Endothelial cell of umbilical vein (primary cell): ENCODE results near the gene C1QL3. TPM values are rescaled to one million over a fixed set of nuclear protein-coding genes. Genes with fewer than 3 reads are reported as not detected.

Experiments used
- BruUV-seq: library from RNA; stranded (reverse); fragments of 400-500 nt; replicated peaks from 2 replicates; lab custom pipeline; 2021; lab: Mats Ljungman, UMichigan
- CTCF ChIA-PET: fragments of 300-600, 350-600 bp; sonication (Branson Sonifier 250); formaldehyde crosslinking; loops from one replicate; lab custom pipeline; 2021; ENCODE audit warnings: antibody characterized with exemption, inconsistent platforms; lab: Charles Lee
- POLR2A ChIA-PET: fragments of 300-600, 350-600 bp; sonication (Branson Sonifier 250); formaldehyde crosslinking; loops from one replicate; lab custom pipeline; 2021; ENCODE audit warnings: antibody characterized with exemption, inconsistent platforms; lab: Charles Lee
- DNase-seq: peaks from one replicate; pipeline ENCODE4 v3.0.0-alpha.2; 2011; ENCODE audit warnings: low read depth, low spot score
- FAIRE-seq: peaks from 2 replicates; lab custom pipeline; 2011; peaks lifted over from hg19 to GRCh38; lab: Jason Lieb, UNC
- H2AFZ ChIP-seq: 2 replicates; pipeline ENCODE4 v1.6.0; 2012; ENCODE audit warnings: low read depth, low read length, control low read depth, inconsistent platforms
- H3K27ac ChIP-seq: 2 replicates; pipeline ENCODE4 v1.5.1; 2011; ENCODE audit warnings: low read depth, mild to moderate bottlenecking, control low read depth, low read length, moderate library complexity; ENCODE audit not compliant: insufficient read depth
- H3K27me3 ChIP-seq, 2 experiments: 2 replicates each; pipeline versions ENCODE4 v1.6.0 to v1.6.1; 2011; ENCODE audit warnings: low read length in 2 of 2, mixed read lengths in 1 of 2; ENCODE audit not compliant: control insufficient read depth in 2 of 2, insufficient read depth in 2 of 2
- H3K36me3 ChIP-seq, 2 experiments: 2 replicates in 1 of 2; 3 replicates in 1 of 2; pipeline ENCODE4 v1.5.1; 2011; ENCODE audit warnings: low read length in 2 of 2, mild to moderate bottlenecking in 1 of 2, moderate library complexity in 1 of 2; ENCODE audit not compliant: control insufficient read depth in 2 of 2, insufficient read depth in 2 of 2; ENCODE audit errors: extremely low read depth in 1 of 2
- H3K4me1 ChIP-seq: 3 replicates; pipeline ENCODE4 v1.5.1; 2011; ENCODE audit warnings: mild to moderate bottlenecking, low read length; ENCODE audit not compliant: control insufficient read depth, insufficient read depth; ENCODE audit errors: extremely low read depth
- H3K4me2 ChIP-seq: 2 replicates; pipeline ENCODE4 v1.6.1; 2011; ENCODE audit warnings: low read length, control low read depth, mixed read lengths; ENCODE audit not compliant: insufficient read depth
- H3K4me3 ChIP-seq, 3 experiments: fragments of 200-600 bp in 1 of 3; sonication (generic), shearing (Covaris generic) in 1 of 3; replicated peaks in 1 of 3; 2 replicates each; pipeline ENCODE4 v1.5.1; 2011 to 2016; ENCODE audit warnings: control low read depth in 3 of 3, low read length in 3 of 3, mild to moderate bottlenecking in 2 of 3, inconsistent platforms in 1 of 3, low read depth in 1 of 3, moderate library complexity in 1 of 3; ENCODE audit not compliant: insufficient read depth in 1 of 3
- H3K79me2 ChIP-seq: 2 replicates; pipeline ENCODE4 v1.6.0; 2012; ENCODE audit warnings: low read length, inconsistent platforms; ENCODE audit not compliant: control insufficient read depth, insufficient read depth
- H3K9ac ChIP-seq: replicated peaks from 2 replicates; pipeline ENCODE3; 2011; ENCODE audit warnings: low read length, control low read depth; ENCODE audit not compliant: insufficient read depth; ENCODE audit errors: extremely low read depth
- H3K9me1 ChIP-seq: replicated peaks from 3 replicates; pipeline ENCODE4 v1.6.0; 2011; ENCODE audit warnings: mild to moderate bottlenecking, low read length; ENCODE audit not compliant: control insufficient read depth, insufficient read depth; ENCODE audit errors: extremely low read depth
- H3K9me3 ChIP-seq: replicated peaks from 2 replicates; pipeline ENCODE4 v1.5.1; 2012; ENCODE audit warnings: low read length, inconsistent platforms; ENCODE audit not compliant: control insufficient read depth, insufficient read depth
- H4K20me1 ChIP-seq: replicated peaks from 2 replicates; pipeline ENCODE3; 2011; ENCODE audit warnings: mild to moderate bottlenecking, low read length; ENCODE audit not compliant: control insufficient read depth, insufficient read depth; ENCODE audit errors: extremely low read depth
- EZH2 ChIP-seq: IDR thresholded peaks from 2 replicates; pipeline ENCODE4 v1.6.1; 2012; ENCODE audit warnings: borderline replicate concordance, low read depth, mild to moderate bottlenecking, moderate library complexity, low read length, inconsistent platforms; ENCODE audit not compliant: severe bottlenecking
- FOS ChIP-seq: IDR thresholded peaks from 2 replicates; pipeline ENCODE4 v1.6.1; 2011; ENCODE audit warnings: mild to moderate bottlenecking, low read length, moderate library complexity, borderline replicate concordance; ENCODE audit not compliant: insufficient read depth
- GATA2 ChIP-seq: IDR thresholded peaks from 2 replicates; pipeline ENCODE4 v1.7.0; 2011; ENCODE audit warnings: low read depth, mild to moderate bottlenecking, moderate library complexity, mixed read lengths, low read length; ENCODE audit not compliant: insufficient read length, insufficient read depth
- JUN ChIP-seq: IDR thresholded peaks from 2 replicates; pipeline ENCODE4 v1.6.1; 2011; ENCODE audit warnings: borderline replicate concordance, low read depth; ENCODE audit not compliant: insufficient read length, insufficient read depth
- MYC ChIP-seq: IDR thresholded peaks from one replicate; pipeline ENCODE4 v1.6.1; 2011; ENCODE audit warnings: mild to moderate bottlenecking, low read depth, low read length
- POLR2A ChIP-seq: IDR thresholded peaks from 2 replicates; pipeline ENCODE4 v1.6.1; 2012; ENCODE audit warnings: low read depth, mild to moderate bottlenecking, control low read depth, low read length
- POLR2AphosphoS5 ChIP-seq: IDR thresholded peaks from 2 replicates; pipeline ENCODE4 v1.6.1; 2012; ENCODE audit warnings: low read depth, mild to moderate bottlenecking, control low read depth, low read length, moderate library complexity; ENCODE audit not compliant: insufficient read depth
- dilution Hi-C: fragments of 300-500 bp; cut with MboI; formaldehyde crosslinking; loops from one replicate; pipeline ENCODE4 v1.15.0; 2019; ENCODE audit warnings: low sequenced_read_pairs; ENCODE audit not compliant: extremely low pct_ligation_motif_present
- intact Hi-C: fragments of 100-400 bp; cut with micrococcal nuclease; formaldehyde crosslinking; loops from one replicate; pipeline ENCODE4 v1.10.0; 2022
- polyA plus RNA-seq, 4 experiments: library from polyadenylated mRNA; depleted of rRNA in 3 of 4; stranded (reverse) in 3 of 4; unstranded in 1 of 4; fragments of >200 nt; gene quantifications; 2 replicates each; pipeline versions ENCODE4 v1.2.1 to v1.2.3, GENCODE V29; 2011 to 2012; ENCODE audit warnings: missing spikeins in 1 of 4
- total RNA-seq: library from RNA; stranded (reverse); gene quantifications from 2 replicates; pipeline ENCODE4 v1.2.3, GENCODE V29; 2021
- TF ChIP-seq, protein P1 (sequence below), 2 donors: IDR thresholded peaks; 1 replicate in 1 of 2; 2 replicates in 1 of 2; pipeline ENCODE4 v1.5.1; 2011; ENCODE audit warnings: low read length in 2 of 2, mild to moderate bottlenecking in 2 of 2, moderate library complexity in 2 of 2, control low read depth in 1 of 2, inconsistent platforms in 1 of 2, low read depth in 1 of 2; ENCODE audit not compliant: insufficient read depth in 1 of 2; ENCODE audit errors: extremely low read depth in 1 of 2
- TF ChIP-seq, protein P2 (sequence below): IDR thresholded peaks from 2 replicates; pipeline ENCODE4 v1.6.1; 2011; ENCODE audit not compliant: insufficient read depth, insufficient read length

C1QL3 gene
- total and polyA plus RNA-seq, 2 donors (not counting 3 experiments of a cell fraction or from before 2014, with no cell fraction given): not detected

GRCh38 chr10:16536155-16536554 lies 14.5 kb upstream of the C1QL3 start:
- Histone ChIP-seq H3K36me3 (no peaks in the 10 kb centered on the region), H3K27me3 (peaks cover 0 to 3% of the 10 kb centered on the region in 2 experiments), H3K4me1 (no peaks in the 10 kb centered on the region), H3K27ac (no peak overlapping the region), H3K9ac (no peak overlapping the region), H4K20me1 (no peaks in the 10 kb centered on the region), H3K79me2 (no peaks in the 10 kb centered on the region), H3K9me3 (no peaks in the 10 kb centered on the region), H2AFZ (no peak overlapping the region), H3K4me2 (no peak overlapping the region), H3K9me1 (no peaks in the 10 kb centered on the region), H3K4me3 (no peak overlapping the region)
- no peak for TF ChIP-seq POLR2A
- dilution Hi-C loops: no loop called here
- CTCF ChIA-PET: interaction anchor here (2.7 kb wide), 1 partner anchor 9 kb away, joined by 11 read pairs; no protein-coding TSS in a partner anchor
- FAIRE-seq: no peak
- intact Hi-C loops: no loop called here
- POLR2A ChIA-PET: no interaction called here
- no TSS peak for BruUV-seq
- DNase-seq: no peak

DNA sequence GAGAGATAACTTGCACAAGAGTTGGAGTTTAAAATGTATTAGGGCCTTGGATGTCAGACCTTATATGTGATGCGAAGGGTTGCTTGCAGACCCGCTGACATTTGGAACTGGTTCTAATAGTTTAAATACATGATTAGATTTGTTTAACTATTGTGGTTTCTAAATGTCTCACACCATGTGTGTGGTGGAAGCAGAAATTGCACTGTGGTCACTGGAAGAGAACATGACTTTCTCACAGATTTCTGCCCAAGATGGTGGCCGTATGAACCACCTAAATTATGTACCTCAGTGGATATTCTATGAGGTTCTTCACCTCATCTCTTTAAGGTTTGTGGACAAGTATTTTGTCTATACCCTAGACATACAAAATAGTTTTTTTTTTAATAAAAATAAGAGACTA lies 8.2 kb upstream of the C1QL3 start:
- dilution Hi-C loops (no loop called here), intact Hi-C loops (no loop called here)
- no peaks in the 10 kb centered on the region for H3K9me3 ChIP-seq
- H3K27me3 ChIP-seq: peaks cover 15 to 28% of the 10 kb centered on the region in 2 experiments
- FAIRE-seq: no peak
- ChIA-PET CTCF (no interaction called here), POLR2A (no interaction called here)
- no peak overlapping the region for H3K4me2 ChIP-seq
- no peak for TF ChIP-seq GATA2
- no peak for TF ChIP-seq EZH2
- no peak for TF ChIP-seq POLR2A
- no peak for TF ChIP-seq FOS
- TF ChIP-seq, protein P1, sequence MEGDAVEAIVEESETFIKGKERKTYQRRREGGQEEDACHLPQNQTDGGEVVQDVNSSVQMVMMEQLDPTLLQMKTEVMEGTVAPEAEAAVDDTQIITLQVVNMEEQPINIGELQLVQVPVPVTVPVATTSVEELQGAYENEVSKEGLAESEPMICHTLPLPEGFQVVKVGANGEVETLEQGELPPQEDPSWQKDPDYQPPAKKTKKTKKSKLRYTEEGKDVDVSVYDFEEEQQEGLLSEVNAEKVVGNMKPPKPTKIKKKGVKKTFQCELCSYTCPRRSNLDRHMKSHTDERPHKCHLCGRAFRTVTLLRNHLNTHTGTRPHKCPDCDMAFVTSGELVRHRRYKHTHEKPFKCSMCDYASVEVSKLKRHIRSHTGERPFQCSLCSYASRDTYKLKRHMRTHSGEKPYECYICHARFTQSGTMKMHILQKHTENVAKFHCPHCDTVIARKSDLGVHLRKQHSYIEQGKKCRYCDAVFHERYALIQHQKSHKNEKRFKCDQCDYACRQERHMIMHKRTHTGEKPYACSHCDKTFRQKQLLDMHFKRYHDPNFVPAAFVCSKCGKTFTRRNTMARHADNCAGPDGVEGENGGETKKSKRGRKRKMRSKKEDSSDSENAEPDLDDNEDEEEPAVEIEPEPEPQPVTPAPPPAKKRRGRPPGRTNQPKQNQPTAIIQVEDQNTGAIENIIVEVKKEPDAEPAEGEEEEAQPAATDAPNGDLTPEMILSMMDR (IDR thresholded peaks at IDR 0.05; ENCODE audit: extremely low read depth in 1 of 2, insufficient read depth in 1 of 2, low read depth in 1 of 2, low read length in 2 of 2): no peak
- no peak for TF ChIP-seq POLR2AphosphoS5
- TF ChIP-seq MYC: no peak
- no peak for TF ChIP-seq JUN
- TF ChIP-seq, protein P2, sequence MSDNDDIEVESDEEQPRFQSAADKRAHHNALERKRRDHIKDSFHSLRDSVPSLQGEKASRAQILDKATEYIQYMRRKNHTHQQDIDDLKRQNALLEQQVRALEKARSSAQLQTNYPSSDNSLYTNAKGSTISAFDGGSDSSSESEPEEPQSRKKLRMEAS: no peak
- no peaks in the 10 kb centered on the region for H3K36me3 ChIP-seq
- H4K20me1 ChIP-seq: no peaks in the 10 kb centered on the region
- BruUV-seq: no TSS peak
- H3K4me1 ChIP-seq: no peaks in the 10 kb centered on the region
- H3K79me2 ChIP-seq: no peaks in the 10 kb centered on the region
- no peaks in the 10 kb centered on the region for H3K9me1 ChIP-seq
- no peak overlapping the region for H3K9ac ChIP-seq
- DNase-seq: no peak
- no peak overlapping the region for H3K27ac ChIP-seq
- H2AFZ ChIP-seq: no peak overlapping the region
- H3K4me3 ChIP-seq: no peak overlapping the region
